ENCODE data around the gene OR56A5. TPM values are rescaled to one million over a fixed set of nuclear protein-coding genes. Genes with fewer than 3 reads are reported as not detected.

OR56A5 gene
- total RNA-seq, 1 donor from 2014 or later: not detected

DNA sequence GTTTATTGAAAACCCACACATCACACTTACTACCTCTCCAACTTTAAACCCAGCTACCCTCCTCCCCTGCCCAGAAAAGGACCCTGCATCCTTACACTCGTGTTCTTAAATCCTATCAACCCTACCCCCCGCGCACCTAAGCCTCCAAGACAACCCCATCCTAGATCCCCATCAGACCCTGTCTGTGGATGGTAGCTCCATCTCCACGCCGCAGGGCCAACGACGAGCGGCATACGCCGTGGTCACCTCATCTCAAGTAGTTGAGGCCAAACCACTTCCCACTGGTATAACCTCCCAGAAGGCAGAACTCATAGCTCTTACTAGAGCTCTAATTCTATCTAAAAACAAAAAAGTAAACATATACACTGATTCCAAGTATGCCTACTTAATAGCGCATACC lies 35.6 kb downstream of the OR56A5 start:
- no peak for DNase-seq

DNA sequence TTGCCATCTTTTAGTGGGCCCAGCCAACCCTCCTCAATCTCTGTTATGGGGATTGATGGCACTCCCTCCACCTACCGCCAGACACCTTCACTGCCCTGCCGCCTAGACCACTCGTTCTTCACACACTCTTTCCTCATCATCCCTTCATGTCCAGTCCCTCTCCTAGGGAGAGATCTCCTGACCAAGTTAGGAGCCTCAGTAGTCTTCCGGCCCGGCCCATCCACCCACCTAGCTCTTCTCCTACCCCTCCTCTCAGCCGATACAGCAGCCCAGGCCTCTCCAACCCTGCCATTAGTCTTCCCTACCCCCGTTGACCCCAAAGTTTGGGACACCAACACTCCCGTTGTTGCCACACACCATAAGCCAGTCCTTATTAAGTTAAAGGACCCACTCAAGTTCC lies 37.2 kb downstream of the OR56A5 start:
- DNase-seq: no peak

DNA sequence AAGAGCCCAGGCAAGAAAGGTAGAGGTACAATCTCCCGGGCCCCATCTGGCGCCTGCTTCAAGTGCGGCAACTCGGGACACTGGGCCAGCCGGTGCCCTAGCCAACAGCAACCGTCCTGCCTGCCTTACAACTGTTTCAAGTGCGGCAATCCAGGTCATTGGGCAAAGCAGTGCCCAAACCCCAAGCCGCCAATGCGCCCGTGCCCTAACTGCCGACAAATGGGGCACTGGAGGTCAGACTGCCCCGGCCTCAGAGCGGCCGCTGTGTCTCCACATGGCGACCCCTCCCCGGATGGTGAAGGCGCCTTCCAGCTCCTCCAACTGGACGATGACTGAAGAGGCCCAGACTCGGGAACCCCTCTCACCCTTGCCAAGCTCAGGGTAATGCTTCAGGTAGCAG lies 37.7 kb downstream of the OR56A5 start:
- DNase-seq: no peak

GRCh38 chr11:5929571-5930368 lies 38.5 kb downstream of the OR56A5 start:
- DNase-seq: no peak

DNA sequence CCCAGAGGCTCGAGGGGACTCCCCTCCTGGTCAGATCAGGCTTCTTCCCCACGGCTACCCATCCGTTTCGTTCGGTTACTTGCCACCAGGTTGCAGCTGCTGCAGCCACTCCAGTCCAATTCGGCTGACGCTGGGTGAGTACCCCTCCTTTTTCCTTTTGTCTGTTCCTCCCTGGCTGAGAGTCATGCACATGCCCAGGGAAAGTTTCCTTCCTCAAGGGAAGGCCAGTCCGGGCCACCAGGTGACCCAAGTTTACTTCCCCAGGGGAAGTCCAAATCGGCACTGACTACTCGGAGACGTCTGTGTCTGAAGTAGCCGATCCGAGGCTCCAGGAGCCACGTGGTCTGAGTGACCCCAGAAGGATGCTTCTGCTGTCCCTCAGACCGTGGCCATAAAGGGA lies 39.5 kb downstream of the OR56A5 start:
- DNase-seq: no peak

DNA sequence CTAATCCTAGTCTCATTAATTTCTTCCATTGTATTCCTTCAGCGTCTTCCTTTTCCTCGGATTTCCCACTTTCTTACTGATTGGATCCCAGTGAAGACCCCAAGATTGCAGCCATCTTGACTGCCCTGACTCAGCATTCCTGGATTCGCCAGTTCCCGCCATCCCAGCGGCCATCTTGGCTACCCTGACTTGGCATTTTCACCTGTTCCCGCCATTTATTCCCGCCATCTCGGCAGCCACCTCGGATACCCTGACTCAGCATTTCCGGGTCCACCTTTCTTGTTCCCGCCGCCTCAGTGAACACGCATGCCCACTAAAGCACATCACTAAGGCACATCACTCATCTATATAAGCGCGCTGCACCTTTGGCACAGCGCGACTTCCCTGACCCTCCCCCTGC lies 40.0 kb downstream of the OR56A5 start:
- no peak for DNase-seq

GRCh38 chr11:5923794-5924193 lies 44.5 kb downstream of the OR56A5 start:
- no peak for DNase-seq

DNA sequence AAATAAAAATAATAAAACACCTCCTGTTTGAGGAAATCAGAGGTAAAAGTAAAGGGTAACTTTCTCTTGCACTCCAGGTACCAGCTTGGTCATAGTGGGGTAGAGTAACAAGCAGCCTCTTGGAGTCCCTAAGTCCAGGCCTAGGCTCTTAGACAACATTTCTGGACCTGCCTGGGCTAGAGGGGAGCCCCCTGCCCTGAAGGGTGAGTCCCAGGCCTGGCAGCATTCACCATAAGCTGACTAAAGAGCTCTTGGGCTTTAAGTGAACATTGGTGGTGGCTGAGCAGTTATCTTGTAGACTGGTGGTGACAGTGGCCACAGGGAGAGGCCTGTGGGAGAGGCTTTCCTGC lies 44.9 kb downstream of the OR56A5 start:
- DNase-seq: no peak

- DNase-seq: no peak
Observed at GRCh38 chr11:5922749-5923426, 45.4 kb downstream of the OR56A5 start.

Other genes with a start within 250 kb of the OR56A5 start
- gene OR56B1, start 232.0 kb downstream of the OR56A5 start, total RNA-seq: not detected in 2 replicates
- gene OR52N4, start 214.3 kb downstream of the OR56A5 start, total RNA-seq: 0.17 TPM in 1 of 2 replicates, not detected in the other
- gene OR52N5, start 185.1 kb downstream of the OR56A5 start, total RNA-seq: not detected in 2 replicates
- gene OR52N1, start 177.2 kb downstream of the OR56A5 start, total RNA-seq: not detected in 2 replicates
- gene OR52N2, start 159.6 kb downstream of the OR56A5 start, total RNA-seq: not detected in 2 replicates
- gene OR52E6, start 126.6 kb downstream of the OR56A5 start, total RNA-seq: not detected in 2 replicates
- gene OR52E8, start 110.8 kb downstream of the OR56A5 start, total RNA-seq: not detected in 2 replicates
- not detected in 2 replicates for gene OR52E4, start 87.9 kb downstream of the OR56A5 start, total RNA-seq
- not detected in 2 replicates for gene OR52E5, start 75.3 kb downstream of the OR56A5 start, total RNA-seq
- gene OR56A3, start 26.2 kb downstream of the OR56A5 start, total RNA-seq: not detected in 2 replicates
- not detected in 2 replicates for gene OR52L1, start 18.5 kb upstream of the OR56A5 start, total RNA-seq
- gene OR56A4, start 38.5 kb upstream of the OR56A5 start, total RNA-seq: not detected in 2 replicates
- 0.14 TPM in 1 of 2 replicates, not detected in the other for gene OR56A1, start 62.3 kb upstream of the OR56A5 start, total RNA-seq
- gene OR56B4, start 139.2 kb upstream of the OR56A5 start, total RNA-seq: not detected in 2 replicates
- gene OR52B2, start 201.8 kb upstream of the OR56A5 start, total RNA-seq: 0.09 TPM in 1 of 2 replicates, not detected in the other
- gene OR52W1, start 230.7 kb upstream of the OR56A5 start, total RNA-seq: not detected in 2 replicates
- not detected in 2 replicates for gene C11orf42, start 237.1 kb upstream of the OR56A5 start, total RNA-seq